PC-9 (cell line): ENCODE measurements around the gene NCOR2. TPM values are rescaled to one million over a fixed set of nuclear protein-coding genes. Genes with fewer than 3 reads are reported as not detected.

ENCODE experiments used
- BruUV-seq: library from RNA; stranded (reverse); fragments of 400-500 nt; replicated peaks from 2 replicates; lab custom pipeline; 2021; lab: Mats Ljungman, UMichigan
- CTCF ChIA-PET: fragments of 300-600 bp; sonication (Branson Sonifier 250); formaldehyde crosslinking; loops from one replicate; lab custom pipeline; 2022; ENCODE audit warnings: antibody characterized with exemption; lab: Charles Lee
- POLR2A ChIA-PET: fragments of 300-600 bp; sonication (Branson Sonifier 250); formaldehyde crosslinking; loops from one replicate; lab custom pipeline; 2022; ENCODE audit warnings: antibody characterized with exemption; ENCODE audit not compliant: unreplicated experiment; lab: Charles Lee
- DNase-seq, 2 experiments: peaks; one replicate each; pipeline versions ENCODE4 v3.0.0 to v3.0.0-alpha.2; 2015 to 2022; ENCODE audit warnings: mixed read lengths in 1 of 2
- H2AFZ ChIP-seq: fragments of 200-600 bp; sonication (generic); 2 replicates; pipeline ENCODE4 v1.8.1; 2017; ENCODE audit warnings: antibody characterized with exemption
- H3F3A ChIP-seq: fragments of 200-600 bp; sonication (generic); 2 replicates; pipeline ENCODE4 v1.8.1; 2017; ENCODE audit warnings: antibody characterized with exemption, mild to moderate bottlenecking, low read depth; ENCODE audit not compliant: insufficient read depth
- H3K27ac ChIP-seq: fragments of 200-600 bp; sonication (generic); 2 replicates; pipeline ENCODE4 v1.6.1; 2016; ENCODE audit warnings: mixed run types
- H3K27me3 ChIP-seq: fragments of 200-600 bp; sonication (generic); 2 replicates; pipeline ENCODE4 v1.6.1; 2016; ENCODE audit warnings: low read depth, mixed run types; ENCODE audit not compliant: insufficient read depth
- H3K36me3 ChIP-seq: fragments of 200-600 bp; sonication (generic); 2 replicates; pipeline ENCODE4 v1.6.1; 2016; ENCODE audit warnings: low read depth, mixed run types
- H3K4me1 ChIP-seq: fragments of 200-600 bp; sonication (generic); replicated peaks from 2 replicates; pipeline ENCODE4 v1.6.1; 2016; ENCODE audit warnings: mixed run types; ENCODE audit not compliant: insufficient read depth
- H3K4me2 ChIP-seq: fragments of 200-600 bp; sonication (generic); 2 replicates; pipeline ENCODE4 v1.6.1; 2017; ENCODE audit warnings: mixed run types
- H3K4me3 ChIP-seq: fragments of 200-600 bp; sonication (generic); 2 replicates; pipeline ENCODE4 v1.6.1; 2016; ENCODE audit warnings: mixed run types
- H3K79me2 ChIP-seq: fragments of 200-600 bp; sonication (generic); 2 replicates; pipeline ENCODE4 v1.6.1; 2017; ENCODE audit warnings: low read depth, mixed run types
- H3K9me2 ChIP-seq: fragments of 200-600 bp; sonication (generic); 2 replicates; pipeline ENCODE4 v1.8.1; 2017; ENCODE audit warnings: mild to moderate bottlenecking; ENCODE audit not compliant: insufficient read depth
- H3K9me3 ChIP-seq: fragments of 200-600 bp; sonication (generic); 2 replicates; pipeline ENCODE4 v1.8.1; 2016; ENCODE audit warnings: low read depth; ENCODE audit not compliant: insufficient read depth
- H4K20me1 ChIP-seq: fragments of 200-600 bp; sonication (generic); 2 replicates; pipeline ENCODE4 v1.8.1; 2017; ENCODE audit not compliant: insufficient read depth
- EZH2 ChIP-seq: fragments of 200-600 bp; sonication (generic); IDR thresholded peaks from 2 replicates; pipeline ENCODE4 v1.8.0; 2017; ENCODE audit warnings: antibody characterized with exemption, low read depth
- intact Hi-C: fragments of 100-400 bp; cut with micrococcal nuclease; formaldehyde crosslinking; loops from one replicate; pipeline ENCODE4 v1.10.0; 2022; ENCODE audit not compliant: unreplicated experiment
- total RNA-seq: library from RNA; stranded (reverse); gene quantifications from 2 replicates; pipeline ENCODE4 v1.2.3, GENCODE V29; 2021
- TF ChIP-seq, protein P1 (sequence below): fragments of 200-600 bp; sonication (generic); conservative IDR thresholded peaks from 2 replicates; pipeline ENCODE4 v1.6.1; 2017; ENCODE audit warnings: mixed run types, antibody characterized with exemption, mild to moderate bottlenecking, moderate library complexity

The NCOR2 gene
- total RNA-seq, 1 experiment from 2014 or later, result 319 TPM

DNA sequence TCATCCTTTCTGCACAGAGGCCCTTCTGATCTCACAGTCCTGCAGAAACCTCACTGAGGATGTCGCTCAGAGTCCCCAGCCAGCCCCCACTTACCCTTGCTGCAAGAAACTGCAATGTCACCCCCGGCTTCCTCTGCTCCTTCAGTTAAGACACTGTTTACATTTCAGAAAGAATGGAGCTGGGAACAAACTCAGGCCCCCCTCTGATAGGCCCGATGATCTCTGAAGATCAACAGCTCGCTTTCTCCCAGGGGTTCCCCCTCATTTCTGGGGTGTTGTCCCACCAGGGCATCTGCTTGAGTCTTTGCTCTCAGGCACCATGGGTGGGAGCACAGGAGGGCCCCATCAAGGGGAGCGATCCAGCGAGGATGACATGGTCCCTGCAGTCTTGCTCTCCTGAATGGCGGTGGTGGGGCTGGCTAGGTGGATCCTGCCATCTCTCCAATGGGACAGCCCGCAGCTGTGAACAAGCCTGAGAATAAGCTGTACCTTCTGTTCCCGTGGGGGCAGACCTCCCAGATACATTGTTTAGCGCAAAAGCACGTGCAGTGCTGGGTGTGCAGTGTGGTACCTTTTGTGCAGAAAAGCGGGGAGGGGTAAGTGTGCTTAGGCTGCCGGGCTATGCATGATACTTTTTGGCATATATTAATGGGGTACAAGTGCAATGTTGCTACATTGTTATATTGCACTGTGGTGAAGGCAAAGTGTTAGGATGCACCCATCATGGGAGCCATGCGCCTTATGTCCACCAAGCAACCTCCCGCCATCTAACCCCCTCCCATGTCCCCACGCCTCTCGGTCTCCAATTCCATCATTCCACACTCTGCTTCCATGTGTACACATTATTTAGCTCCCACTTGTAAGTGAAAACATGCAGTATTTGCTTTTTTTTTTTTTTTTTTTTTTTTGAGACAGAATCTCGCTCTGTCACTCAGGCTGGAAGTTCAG lies 6.7 kb upstream of the NCOR2 start:
- no peak overlapping the region for H3K4me3 ChIP-seq
- H3K27ac ChIP-seq, result no peak overlapping the region
- H3K4me2 ChIP-seq, result no peak overlapping the region
- intact Hi-C loops, result no loop called here
- no peaks in the 10 kb centered on the region for H3K9me2 ChIP-seq
- POLR2A ChIA-PET, result no interaction called here
- no peak for DNase-seq
- no peaks in the 10 kb centered on the region for H3K79me2 ChIP-seq
- 0 out of 2 replicates have a peak, but pooled peaks cover 6% of the 10 kb centered on the region for H3K9me3 ChIP-seq
- no peak for TF ChIP-seq EZH2
- TF ChIP-seq, protein P1, sequence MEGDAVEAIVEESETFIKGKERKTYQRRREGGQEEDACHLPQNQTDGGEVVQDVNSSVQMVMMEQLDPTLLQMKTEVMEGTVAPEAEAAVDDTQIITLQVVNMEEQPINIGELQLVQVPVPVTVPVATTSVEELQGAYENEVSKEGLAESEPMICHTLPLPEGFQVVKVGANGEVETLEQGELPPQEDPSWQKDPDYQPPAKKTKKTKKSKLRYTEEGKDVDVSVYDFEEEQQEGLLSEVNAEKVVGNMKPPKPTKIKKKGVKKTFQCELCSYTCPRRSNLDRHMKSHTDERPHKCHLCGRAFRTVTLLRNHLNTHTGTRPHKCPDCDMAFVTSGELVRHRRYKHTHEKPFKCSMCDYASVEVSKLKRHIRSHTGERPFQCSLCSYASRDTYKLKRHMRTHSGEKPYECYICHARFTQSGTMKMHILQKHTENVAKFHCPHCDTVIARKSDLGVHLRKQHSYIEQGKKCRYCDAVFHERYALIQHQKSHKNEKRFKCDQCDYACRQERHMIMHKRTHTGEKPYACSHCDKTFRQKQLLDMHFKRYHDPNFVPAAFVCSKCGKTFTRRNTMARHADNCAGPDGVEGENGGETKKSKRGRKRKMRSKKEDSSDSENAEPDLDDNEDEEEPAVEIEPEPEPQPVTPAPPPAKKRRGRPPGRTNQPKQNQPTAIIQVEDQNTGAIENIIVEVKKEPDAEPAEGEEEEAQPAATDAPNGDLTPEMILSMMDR, result no peak
- no peaks in the 10 kb centered on the region for H4K20me1 ChIP-seq
- no peaks in the 10 kb centered on the region for H3K36me3 ChIP-seq
- no TSS peak for BruUV-seq
- H2AFZ ChIP-seq, result no peak overlapping the region
- H3F3A ChIP-seq, result no peaks in the 10 kb centered on the region
- no peaks in the 10 kb centered on the region for H3K27me3 ChIP-seq
- CTCF ChIA-PET, result interaction anchor here (0.6 to 0.7 kb wide), 2 partner anchors 93 to 1479 kb away, joined by 3 to 7 read pairs; no protein-coding TSS in a partner anchor
- no peaks in the 10 kb centered on the region; the same call in 1 of the 2 replicates for H3K4me1 ChIP-seq

DNA sequence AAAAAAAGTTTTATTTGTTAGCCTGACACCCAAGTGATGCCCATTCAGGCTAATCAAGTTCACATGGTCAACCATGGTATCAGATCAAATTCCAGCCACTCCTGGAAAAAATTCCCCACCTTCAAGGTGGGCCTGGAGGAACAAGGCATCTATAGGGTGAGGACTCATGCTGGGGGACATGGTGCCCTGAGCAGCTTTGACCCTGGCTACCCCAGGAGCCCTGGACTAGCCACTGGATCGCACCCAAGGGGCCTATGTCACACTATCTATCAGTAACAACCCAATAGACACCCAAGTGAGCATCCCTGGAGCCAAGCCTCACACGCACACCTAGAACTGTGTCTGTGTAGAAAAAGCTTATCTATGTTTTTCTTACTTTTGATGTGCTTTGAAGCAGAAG lies 4.1 kb upstream of the NCOR2 start:
- TF ChIP-seq, protein P1, result no peak
- no peak for TF ChIP-seq EZH2
- ChIA-PET POLR2A (no interaction called here), CTCF (no interaction called here)
- Histone ChIP-seq H3K4me3 (no peak overlapping the region), H3K9me3 (no peaks in the 10 kb centered on the region), H3K9me2 (no peaks in the 10 kb centered on the region), H3K27ac (no peak overlapping the region), H3K79me2 (peaks cover 5% of the 10 kb centered on the region), H3K4me1 (peaks cover 10% of the 10 kb centered on the region), H2AFZ (no peak overlapping the region), H3K36me3 (no peaks in the 10 kb centered on the region), H3F3A (no peaks in the 10 kb centered on the region; the same call in 1 of the 2 replicates), H4K20me1 (no peaks in the 10 kb centered on the region; the same call in 1 of the 2 replicates), H3K27me3 (no peaks in the 10 kb centered on the region), H3K4me2 (no peak overlapping the region)
- intact Hi-C loops, result no loop called here
- no peak for DNase-seq
- BruUV-seq, result no TSS peak

GRCh38 chr12:124570810-124571209 lies 3.4 kb upstream of the NCOR2 start:
- Histone ChIP-seq H4K20me1 (peaks cover 6% of the 10 kb centered on the region), H3K9me2 (no peaks in the 10 kb centered on the region), H3K4me2 (no peak overlapping the region), H3K36me3 (no peaks in the 10 kb centered on the region), H3F3A (no peaks in the 10 kb centered on the region; the same call in 1 of the 2 replicates), H3K27ac (no peak overlapping the region), H2AFZ (no peak overlapping the region), H3K4me3 (no peak overlapping the region), H3K27me3 (no peaks in the 10 kb centered on the region), H3K9me3 (no peaks in the 10 kb centered on the region), H3K4me1 (peaks cover 10% of the 10 kb centered on the region), H3K79me2 (peaks cover 12% of the 10 kb centered on the region)
- TF ChIP-seq, protein P1, result no peak
- TF ChIP-seq EZH2, result no peak
- no TSS peak for BruUV-seq
- CTCF ChIA-PET, result no interaction called here
- no peak for DNase-seq
- POLR2A ChIA-PET, result no interaction called here
- intact Hi-C loops, result no loop called here
